Activated T-cell treated with anti-CD3 and anti-CD28 coated beads, Interleukin-2, amount 50 U/mL, for 72 hours (primary cell): Measurements from ENCODE around the gene TMC6. TPM values are rescaled to one million over a fixed set of nuclear protein-coding genes. Genes with fewer than 3 reads are reported as not detected.

ENCODE experiments used
- ATAC-seq, 2 donors: fragments of 150-1000 bp; cut with Tn5 transposase; replicated peaks in 1 of 2; 2 replicates each; pipeline ENCODE4 v1.10.0; 2021; ENCODE audit warnings: moderate library complexity in 2 of 2, mild to moderate bottlenecking in 1 of 2
- DNase-seq, 2 donors: peaks; one replicate each; pipeline ENCODE4 v3.0.0; 2021 to 2022; ENCODE audit warnings: mixed read lengths in 1 of 2
- H3K27ac Mint-ChIP-seq: one replicate; pipeline ENCODE4 v1.8.0; 2022; ENCODE audit warnings: mild to moderate bottlenecking, moderate library complexity, mixed read lengths
- H3K27me3 Mint-ChIP-seq: one replicate; pipeline ENCODE4 v1.8.0; 2022; ENCODE audit warnings: low read depth, mixed read lengths
- H3K36me3 Mint-ChIP-seq, 2 donors: one replicate each; pipeline ENCODE4 v1.8.0; 2022; ENCODE audit warnings: mixed read lengths in 2 of 2, mild to moderate bottlenecking in 1 of 2; ENCODE audit not compliant: insufficient read depth in 2 of 2
- H3K4me1 Mint-ChIP-seq: one replicate; pipeline ENCODE4 v1.8.0; 2022; ENCODE audit warnings: low read depth, mixed read lengths
- H3K4me3 Mint-ChIP-seq, 2 donors: one replicate each; pipeline ENCODE4 v1.8.0; 2022; ENCODE audit warnings: mild to moderate bottlenecking in 2 of 2, mixed read lengths in 2 of 2, moderate library complexity in 2 of 2
- H3K9me3 Mint-ChIP-seq, 2 donors: one replicate each; pipeline ENCODE4 v1.8.0; 2022; ENCODE audit warnings: mixed read lengths in 2 of 2
- total RNA-seq, 2 donors: library from RNA; stranded (reverse); gene quantifications; one replicate each; pipeline ENCODE4 v1.2.3, GENCODE V29; 2022

The TMC6 gene
- total RNA-seq, 2 donors from 2014 or later = 129 to 137 TPM

GRCh38 chr17:78168242-78168902 lies 39.8 kb upstream of the TMC6 start, which contains the start of gene SYNGR2:
TSS of gene SYNGR2 (plus strand) at chr17:78168581. CDS start at chr17:78168617, 36 bp downstream.
- DNase-seq = peak; percentile 92 to 95
- Mint-ChIP-seq H3K27ac (peak within 1 kb of the TSS; percentile 46), H3K36me3 (peaks cover under 1 to 2% of the 10 kb centered on the region in 2 donors), H3K27me3 (no peaks in the 10 kb centered on the region), H3K4me1 (peaks cover 40% of the 10 kb centered on the region), H3K4me3 (peak within 1 kb of the TSS; percentile 81 to 82), H3K9me3 (no peaks in the 10 kb centered on the region)
- peak; percentile 90 to 91 for ATAC-seq

DNA sequence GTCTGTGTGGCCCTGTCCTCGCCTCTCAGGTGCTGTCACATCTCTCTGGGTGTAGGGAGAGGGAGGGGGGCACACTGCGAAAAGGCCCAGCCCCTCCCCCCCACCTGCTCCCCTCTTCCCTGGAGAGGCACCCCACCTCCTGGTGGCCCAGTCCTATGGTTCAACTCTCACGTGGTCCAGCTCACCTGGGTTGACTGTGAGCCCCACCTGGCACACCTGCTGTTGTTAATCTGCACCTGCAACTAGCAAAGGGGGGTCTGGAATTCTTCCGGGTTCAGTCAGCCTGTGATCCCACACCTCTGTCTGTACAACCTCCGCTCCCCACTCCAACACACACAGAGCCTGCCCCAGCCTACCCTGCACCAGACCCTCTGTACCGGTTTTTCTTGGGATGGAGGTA lies 37.9 kb upstream of the TMC6 start:
- H3K9me3 Mint-ChIP-seq = no peaks in the 10 kb centered on the region
- no peak overlapping the region for H3K4me3 Mint-ChIP-seq
- DNase-seq (no peak), ATAC-seq (no peak)
- H3K27ac Mint-ChIP-seq = no peak overlapping the region
- H3K4me1 Mint-ChIP-seq = peaks cover 20% of the 10 kb centered on the region
- H3K36me3 Mint-ChIP-seq = no peaks in the 10 kb centered on the region
- no peaks in the 10 kb centered on the region for H3K27me3 Mint-ChIP-seq

GRCh38 chr17:78164748-78165607 lies 36.4 kb upstream of the TMC6 start:
- Mint-ChIP-seq H3K4me1 (peaks cover 16% of the 10 kb centered on the region), H3K27me3 (no peaks in the 10 kb centered on the region)

GRCh38 chr17:78163881-78164747 lies 35.6 kb upstream of the TMC6 start:
- H3K4me1 Mint-ChIP-seq = peaks cover 17% of the 10 kb centered on the region
- no peaks in the 10 kb centered on the region for H3K27me3 Mint-ChIP-seq
- H3K9me3 Mint-ChIP-seq = no peaks in the 10 kb centered on the region
- H3K27ac Mint-ChIP-seq = no peak overlapping the region
- H3K4me3 Mint-ChIP-seq = no peak overlapping the region
- no peaks in the 10 kb centered on the region for H3K36me3 Mint-ChIP-seq
- no peak for DNase-seq
- no peak for ATAC-seq

More at GRCh38 chr17:78164748-78165607, 36.4 kb upstream of the TMC6 start:
- ATAC-seq (no peak), DNase-seq (no peak)
- Mint-ChIP-seq H3K36me3 (no peaks in the 10 kb centered on the region), H3K9me3 (no peaks in the 10 kb centered on the region), H3K27ac (no peak overlapping the region), H3K4me3 (no peak overlapping the region)

- ATAC-seq (peak; percentile 72 to 80), DNase-seq (no peak)
- Mint-ChIP-seq H3K4me1 (peaks cover 17% of the 10 kb centered on the region), H3K36me3 (no peaks in the 10 kb centered on the region), H3K4me3 (peak overlapping the region; percentile 12 to 32), H3K9me3 (no peaks in the 10 kb centered on the region), H3K27ac (peak overlapping the region; percentile 74), H3K27me3 (no peaks in the 10 kb centered on the region)
Measured at GRCh38 chr17:78159575-78160158, 31.1 kb upstream of the TMC6 start.

DNA sequence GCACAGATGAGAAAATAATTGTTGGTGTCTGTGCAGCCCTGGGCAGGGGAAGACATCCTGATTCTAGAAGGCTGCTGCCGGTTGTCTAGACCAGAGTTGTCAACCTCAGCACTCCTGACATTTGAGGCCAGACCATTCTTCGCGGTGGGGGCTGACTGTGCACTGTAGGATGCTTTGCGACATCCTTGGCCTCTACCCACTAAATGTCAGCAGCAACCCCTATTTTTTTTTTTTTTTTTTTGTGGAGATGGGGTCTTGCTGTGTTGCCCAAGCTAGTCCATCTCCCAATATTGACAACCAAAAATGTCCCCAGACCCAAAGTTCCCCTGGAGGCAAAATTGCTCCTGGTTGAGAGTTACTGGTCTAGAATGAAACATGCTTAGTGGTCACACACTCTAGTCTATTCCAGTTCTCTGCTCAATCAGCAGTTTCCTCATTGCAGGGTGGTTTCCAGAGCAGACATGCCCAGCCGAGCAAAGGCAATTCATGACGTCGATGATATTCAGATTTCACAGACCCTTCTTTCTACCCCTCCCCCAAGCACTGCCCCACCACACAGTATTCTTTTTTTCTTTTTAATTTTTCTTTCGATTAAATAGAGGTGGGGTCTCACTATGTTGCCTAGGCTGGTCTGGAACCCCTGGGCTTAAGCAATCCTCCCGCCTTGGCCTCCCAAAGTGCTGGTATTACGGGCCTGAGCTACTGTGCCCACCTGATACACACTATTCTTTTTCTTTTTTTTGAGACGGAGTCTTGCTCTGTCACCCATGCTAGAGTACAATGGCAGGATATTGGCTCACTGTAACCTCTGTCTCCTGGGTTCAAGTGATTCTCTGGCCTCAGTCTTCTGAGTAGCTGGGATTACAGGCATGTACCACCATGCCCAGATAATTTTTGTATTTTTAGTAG lies 26.6 kb upstream of the TMC6 start:
- ATAC-seq (peak; percentile 60 to 81), DNase-seq (no peak)
- Mint-ChIP-seq H3K27ac (peak overlapping the region; percentile 42), H3K27me3 (no peaks in the 10 kb centered on the region), H3K9me3 (no peaks in the 10 kb centered on the region), H3K36me3 (no peaks in the 10 kb centered on the region), H3K4me1 (peaks cover 9% of the 10 kb centered on the region), H3K4me3 (peak overlapping the region in 1 of 2 donors; percentile 46)

- no peak overlapping the region for H3K27ac Mint-ChIP-seq
- peaks cover 8% of the 10 kb centered on the region for H3K4me1 Mint-ChIP-seq
- H3K4me3 Mint-ChIP-seq = no peak overlapping the region
- ATAC-seq (no peak), DNase-seq (no peak)
- H3K36me3 Mint-ChIP-seq = no peaks in the 10 kb centered on the region
- H3K9me3 Mint-ChIP-seq = no peaks in the 10 kb centered on the region
- H3K27me3 Mint-ChIP-seq = no peaks in the 10 kb centered on the region
Measured at GRCh38 chr17:78151514-78152008, 23.0 kb upstream of the TMC6 start.

- H3K27ac Mint-ChIP-seq = no peak overlapping the region
- ATAC-seq (no peak), DNase-seq (no peak)
- H3K9me3 Mint-ChIP-seq = no peaks in the 10 kb centered on the region
- no peaks in the 10 kb centered on the region for H3K27me3 Mint-ChIP-seq
- H3K4me1 Mint-ChIP-seq = peaks cover 19% of the 10 kb centered on the region
- no peak overlapping the region for H3K4me3 Mint-ChIP-seq
- H3K36me3 Mint-ChIP-seq = no peaks in the 10 kb centered on the region
Measured at GRCh38 chr17:78148286-78149016, 19.9 kb upstream of the TMC6 start.

GRCh38 chr17:78147315-78147998 lies 18.9 kb upstream of the TMC6 start:
- no peaks in the 10 kb centered on the region for H3K27me3 Mint-ChIP-seq
- no peak overlapping the region for H3K4me3 Mint-ChIP-seq
- H3K9me3 Mint-ChIP-seq = no peaks in the 10 kb centered on the region
- H3K36me3 Mint-ChIP-seq = no peaks in the 10 kb centered on the region
- ATAC-seq (peak; percentile 24 to 26), DNase-seq (no peak)
- peak overlapping the region; percentile 50 for H3K27ac Mint-ChIP-seq
- H3K4me1 Mint-ChIP-seq = peaks cover 23% of the 10 kb centered on the region

- no peak overlapping the region for H3K27ac Mint-ChIP-seq
- no peaks in the 10 kb centered on the region for H3K9me3 Mint-ChIP-seq
Measured at GRCh38 chr17:78146881-78147280, 18.3 kb upstream of the TMC6 start.

DNA sequence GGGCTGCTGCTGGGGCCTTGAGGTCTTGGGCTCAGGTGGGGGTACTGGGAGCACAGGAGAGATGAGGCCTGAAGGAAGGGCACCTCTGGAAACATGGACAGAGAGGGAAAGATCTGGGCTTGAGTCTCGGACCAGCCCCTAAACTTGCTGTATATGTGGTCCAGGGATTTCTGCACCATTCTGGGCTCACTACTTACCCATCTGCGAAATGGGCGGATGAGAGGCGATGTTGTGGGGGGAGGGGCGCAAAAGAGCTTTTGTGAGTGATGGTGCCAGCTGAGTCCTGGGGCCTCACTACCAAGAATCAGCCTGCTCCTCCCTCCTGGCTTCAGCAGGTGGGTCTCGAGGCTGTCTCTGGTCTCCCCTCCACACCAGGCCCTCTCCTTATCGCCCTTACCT lies 17.9 kb upstream of the TMC6 start:
- Mint-ChIP-seq H3K4me3 (no peak overlapping the region), H3K36me3 (no peaks in the 10 kb centered on the region), H3K4me1 (peaks cover 25% of the 10 kb centered on the region), H3K27me3 (no peaks in the 10 kb centered on the region), H3K9me3 (no peaks in the 10 kb centered on the region), H3K27ac (no peak overlapping the region)
- DNase-seq (no peak), ATAC-seq (no peak)

More at GRCh38 chr17:78146881-78147280, 18.3 kb upstream of the TMC6 start:
- Mint-ChIP-seq H3K4me3 (no peak overlapping the region), H3K4me1 (peaks cover 23% of the 10 kb centered on the region), H3K27me3 (no peaks in the 10 kb centered on the region), H3K36me3 (no peaks in the 10 kb centered on the region)
- no peak for DNase-seq
- ATAC-seq = peak in 1 of 2 donors; percentile 21
